Fibroblast of peridontal ligament (primary cell): ENCODE results near the gene CCNK.

Source experiments
- DNase-seq: peaks from one replicate; pipeline ENCODE4 v3.0.0-alpha.2; 2010; ENCODE audit errors: extremely low read depth

CCNK gene

DNA sequence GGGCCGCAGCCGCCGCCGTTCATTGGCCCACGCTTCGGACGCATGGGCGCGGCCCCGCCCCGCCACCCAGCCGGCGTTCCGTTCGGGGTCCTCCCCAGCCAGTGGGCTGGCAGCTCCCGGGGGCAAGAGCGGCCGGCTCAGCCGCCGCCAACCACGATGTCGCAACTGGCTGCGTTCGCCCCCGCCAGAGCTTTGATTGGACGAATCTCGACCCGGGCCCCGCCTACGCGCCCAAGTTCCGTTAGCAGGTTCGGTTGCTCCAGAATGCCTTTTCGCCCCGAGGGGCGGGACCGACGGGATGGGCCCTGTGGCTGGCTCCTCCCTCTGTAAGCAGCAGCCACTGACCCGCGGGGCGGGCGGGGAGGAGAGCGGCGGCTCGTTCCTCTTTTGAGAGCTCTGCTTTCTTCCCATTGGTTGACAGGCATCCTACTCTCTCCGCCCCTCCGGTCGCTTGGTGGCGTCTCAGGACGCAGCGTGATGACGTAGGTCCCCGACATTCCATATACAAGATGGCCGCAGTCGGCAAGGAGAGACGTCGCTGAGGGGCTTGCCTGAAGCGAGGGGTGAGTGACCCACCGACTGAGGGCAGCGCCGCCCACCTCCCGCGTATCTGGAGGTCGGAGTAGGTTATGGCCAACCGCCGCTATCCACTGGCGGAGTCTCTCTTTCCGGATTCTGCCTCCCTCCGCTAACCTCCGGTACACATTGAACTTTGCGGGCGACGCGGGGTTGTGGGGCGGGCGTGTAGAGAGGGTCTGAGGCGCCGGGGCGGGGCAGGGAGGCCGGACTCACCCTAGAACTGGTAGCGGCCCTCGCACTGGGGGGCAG, at the start of gene CCNK:
CCNK (plus strand) TSS at position 493 of the 828 bp plus-strand sequence. CDS start 11,269 bp downstream, outside the sequence.
- peak; percentile 99 for DNase-seq

DNA sequence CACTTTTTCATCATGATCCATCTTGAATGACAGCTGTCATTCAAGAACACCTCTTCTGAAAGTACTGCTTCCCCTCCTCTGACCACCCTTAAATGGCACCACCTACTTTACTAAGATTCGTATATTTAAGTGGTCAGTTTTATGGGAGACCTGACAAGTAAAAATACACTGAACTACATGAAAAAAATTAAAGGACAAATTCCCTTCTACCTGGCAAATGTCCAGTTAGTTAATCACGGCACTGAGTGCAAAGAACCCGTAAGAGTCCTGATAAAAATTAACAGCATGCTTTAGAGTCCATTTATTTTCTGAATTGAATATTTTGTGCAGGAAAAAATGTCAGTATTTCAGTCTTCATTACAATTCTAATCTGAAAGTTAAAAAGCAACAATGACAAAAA, 49.2 kb upstream of the CCNK start:
- DNase-seq = no peak

DNA sequence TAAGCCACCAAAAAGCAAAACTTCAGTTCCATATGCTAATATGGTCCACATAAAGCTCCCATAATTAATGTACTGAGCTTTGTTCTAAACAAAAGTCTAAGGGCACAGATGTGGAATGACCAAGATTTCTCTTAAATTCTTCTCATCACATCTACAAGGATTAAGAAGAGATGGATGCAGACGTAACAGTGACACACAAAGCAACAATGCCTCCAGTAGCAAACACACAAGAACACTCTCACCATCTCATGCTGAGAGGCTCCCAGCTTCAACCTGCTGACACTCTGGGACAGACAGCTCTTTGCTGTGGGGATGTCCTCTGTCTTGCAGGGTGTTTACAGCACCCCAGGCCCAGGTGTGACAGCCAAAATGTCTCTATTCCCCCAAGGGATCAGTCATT, 48.7 kb upstream of the CCNK start:
- no peak for DNase-seq

DNA sequence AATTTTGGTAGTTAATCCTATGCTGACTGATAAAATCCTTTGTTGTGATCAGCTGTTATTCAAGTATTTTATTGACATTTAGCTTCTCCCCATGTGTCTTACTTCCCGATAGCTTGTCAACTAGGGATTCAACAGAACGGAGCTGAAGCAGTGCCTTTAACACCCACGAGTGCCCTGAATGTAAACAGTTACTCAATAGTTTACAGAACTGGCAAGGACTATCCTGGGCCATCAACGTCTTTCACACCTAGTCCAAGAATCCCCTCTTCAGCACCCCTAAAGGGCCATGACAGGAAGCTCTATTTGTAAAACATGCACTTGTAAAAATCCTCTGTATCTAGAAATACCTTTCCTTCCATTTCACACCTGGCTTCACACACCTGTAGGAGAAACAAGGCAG, 45.9 kb upstream of the CCNK start:
- no peak for DNase-seq

DNA sequence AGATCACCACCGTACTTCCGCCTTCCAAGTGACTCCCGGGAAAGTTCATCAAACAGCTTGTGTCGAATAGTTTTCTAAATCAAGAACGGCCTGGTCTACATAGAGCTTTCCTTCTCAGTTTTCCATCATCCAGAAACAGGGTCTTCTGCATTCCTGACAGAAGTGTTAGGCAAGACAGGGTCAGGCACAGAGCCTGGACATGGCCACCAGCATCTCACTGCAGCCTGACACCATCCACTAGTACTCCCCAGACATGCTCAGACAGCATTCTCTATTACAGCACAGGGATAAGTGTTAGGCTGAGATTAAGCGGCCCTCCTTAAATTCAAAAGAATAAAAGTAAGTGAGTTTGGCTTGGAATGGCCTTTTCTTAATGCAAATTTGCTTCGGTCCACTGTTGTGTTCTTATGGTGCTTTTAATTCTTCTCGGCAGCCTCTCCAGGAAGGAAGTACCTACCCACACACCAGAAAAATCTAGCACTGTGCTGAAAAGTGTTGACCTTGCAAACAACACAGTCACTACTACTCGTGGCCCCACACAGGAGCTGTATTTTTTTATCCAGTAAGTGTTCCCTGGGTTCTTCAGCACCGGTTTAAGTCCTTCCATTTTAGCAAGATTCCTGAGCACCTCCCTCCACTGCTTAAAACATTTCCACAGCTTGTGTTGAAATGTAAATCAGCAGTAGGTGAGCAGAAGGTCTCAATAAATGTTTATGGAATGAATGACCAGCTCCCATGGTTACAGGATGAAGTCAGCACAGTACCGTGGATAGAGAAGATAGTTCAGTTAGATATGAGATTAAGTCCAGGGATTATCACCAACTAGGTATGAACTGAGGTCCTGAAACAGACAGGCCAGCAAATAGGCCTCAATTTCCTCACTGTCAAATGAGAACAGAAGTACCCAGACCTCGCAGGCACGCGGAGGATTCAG, 44.7 kb upstream of the CCNK start:
- DNase-seq = no peak

DNA sequence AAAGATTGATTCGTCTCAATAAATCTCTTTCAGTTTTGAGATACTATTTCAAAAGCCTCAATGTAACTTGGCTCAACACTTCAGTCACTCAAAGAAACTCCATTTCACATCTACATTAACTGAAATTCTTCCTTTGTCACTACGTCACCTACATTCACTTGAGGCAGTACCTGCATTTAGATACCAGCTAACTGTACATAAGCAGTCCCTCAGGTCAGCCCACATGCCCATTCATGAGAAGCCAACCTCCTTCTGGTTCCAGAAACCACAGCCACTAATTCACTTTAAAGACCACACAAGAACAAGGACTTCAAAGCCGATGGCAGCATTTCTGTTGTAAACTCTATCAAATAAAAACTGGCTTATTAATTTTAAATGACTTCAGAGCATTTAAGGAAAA, 43.5 kb upstream of the CCNK start:
- DNase-seq = no peak

DNA sequence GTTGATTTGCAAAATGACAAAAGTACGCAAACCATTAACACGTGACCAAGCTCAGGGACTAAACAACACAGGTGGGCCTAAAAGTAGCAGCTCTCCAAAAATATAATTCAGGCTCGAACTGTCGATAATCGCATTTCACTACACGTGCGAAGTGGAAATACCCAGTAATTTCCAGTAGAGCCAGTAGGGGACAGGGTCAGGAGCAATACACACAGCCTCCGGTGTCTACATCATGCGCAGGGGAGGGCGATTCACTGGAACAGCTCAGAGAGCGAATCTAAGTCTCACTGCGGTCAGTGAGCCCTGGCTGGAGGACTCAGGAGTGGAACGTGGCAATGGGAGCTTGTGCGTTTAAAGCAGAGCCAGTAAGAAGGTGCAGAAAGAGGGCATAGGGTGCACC, 40.9 kb upstream of the CCNK start:
- no peak for DNase-seq

DNA sequence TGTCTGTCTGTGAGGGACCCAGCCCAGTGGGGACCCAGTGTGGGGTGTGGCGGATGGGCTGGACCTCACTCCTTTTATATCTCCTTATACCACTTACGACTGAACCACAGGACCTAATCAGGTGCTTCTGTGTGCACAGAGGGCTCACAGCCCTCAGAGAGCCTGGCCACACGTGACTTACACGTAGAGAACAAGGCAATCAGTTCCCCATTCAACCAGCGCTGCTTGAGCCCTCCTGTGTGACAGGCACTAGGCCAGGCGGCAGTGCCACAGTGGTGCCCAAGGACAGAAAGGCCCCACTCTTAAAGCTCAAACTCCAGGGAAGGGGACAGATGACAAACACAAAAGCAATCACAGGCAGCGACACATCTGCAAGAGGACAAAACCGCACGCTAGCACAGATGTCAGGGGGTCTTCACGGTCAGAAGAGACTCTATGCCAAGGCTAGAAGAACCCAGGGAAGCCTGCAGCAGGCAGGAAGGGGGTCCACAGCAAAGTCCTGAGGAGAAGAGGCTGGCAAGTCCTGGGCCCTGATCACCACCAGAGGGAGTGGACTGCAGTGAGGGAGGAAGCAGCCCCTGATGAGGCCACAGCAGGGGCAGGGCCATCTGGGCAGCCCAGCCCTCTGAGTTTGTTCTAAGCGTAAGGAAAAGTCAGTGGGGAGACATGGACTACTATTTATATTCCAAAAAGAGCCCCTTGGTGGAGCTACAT, 39.9 kb upstream of the CCNK start:
- DNase-seq = no peak

DNA sequence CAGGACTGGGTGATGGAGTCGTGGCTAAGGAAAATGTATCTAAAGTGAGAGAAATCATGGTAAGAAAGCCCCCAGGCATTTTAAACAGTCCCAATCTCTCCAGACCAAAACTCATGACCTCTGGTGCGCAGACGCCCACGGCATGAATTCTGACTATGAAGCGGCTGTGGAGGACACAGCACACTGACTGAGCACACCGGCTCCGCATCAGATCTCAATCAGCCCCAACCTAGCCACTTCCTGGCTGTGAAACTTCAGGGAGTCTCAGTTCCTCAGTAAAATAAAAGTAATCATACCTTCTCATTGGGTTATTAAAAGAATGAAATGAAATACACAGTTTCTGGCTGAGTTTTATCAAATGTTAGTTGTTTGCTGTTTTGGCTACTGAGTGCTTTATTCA, 39.3 kb upstream of the CCNK start:
- no peak for DNase-seq

DNA sequence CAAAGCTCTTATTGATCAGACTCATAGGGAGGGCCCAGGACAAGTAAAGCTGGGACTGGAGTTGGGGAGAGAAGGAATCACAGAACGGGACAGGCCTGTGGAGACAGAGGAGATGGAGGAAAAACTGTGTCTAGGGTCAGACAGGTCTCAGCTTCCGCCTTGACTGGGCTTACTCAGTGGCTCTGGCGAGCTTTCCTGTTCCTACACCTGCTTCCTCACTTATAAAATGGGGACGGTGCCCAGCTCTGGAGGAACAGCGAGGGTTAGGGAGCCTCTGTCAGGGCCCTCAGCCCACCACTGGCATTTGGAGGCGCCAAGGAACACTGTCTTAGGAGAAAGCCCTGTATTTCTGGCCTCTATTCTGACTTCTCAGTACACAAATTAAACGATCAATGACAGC, 35.3 kb upstream of the CCNK start:
- no peak for DNase-seq

DNA sequence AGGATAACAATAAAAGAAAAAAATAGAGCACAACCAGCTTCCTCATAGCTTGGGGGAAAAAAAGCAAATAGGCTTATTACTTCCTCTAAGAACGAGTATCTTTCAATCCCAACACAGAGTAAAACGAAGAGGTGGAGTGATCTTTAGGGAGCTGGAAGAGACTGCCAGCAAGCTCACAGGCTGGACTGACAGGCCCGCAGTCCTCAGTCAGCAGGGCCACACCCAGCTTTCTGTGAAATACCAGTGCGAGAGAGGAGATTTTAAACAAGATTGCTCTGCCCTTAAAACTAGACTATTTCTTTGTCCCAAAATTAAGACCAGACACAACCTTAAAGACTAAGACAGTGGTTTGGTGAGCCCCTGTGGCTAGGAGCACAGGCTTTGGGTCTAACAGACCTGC, 33.5 kb upstream of the CCNK start:
- DNase-seq = no peak

DNA sequence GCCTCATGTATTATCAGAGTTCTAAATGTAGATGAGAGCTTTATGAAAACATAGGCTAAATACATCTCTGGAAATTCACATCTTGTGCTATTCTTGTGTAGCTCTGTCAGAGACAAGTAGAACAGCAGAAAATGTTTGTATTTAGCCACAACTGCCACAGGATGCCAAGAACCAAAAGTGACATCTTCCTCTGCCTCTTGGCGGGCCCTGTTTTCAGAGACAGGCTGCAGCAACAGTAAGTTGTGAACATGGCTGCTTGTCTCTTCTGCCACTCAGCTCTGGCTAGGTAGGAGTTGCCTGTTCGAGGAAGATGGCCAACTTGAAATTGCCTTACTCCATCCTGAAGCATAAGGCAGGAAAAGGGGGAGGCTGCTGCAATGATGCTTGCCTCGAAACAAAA, 30.9 kb upstream of the CCNK start:
- DNase-seq = no peak

DNA sequence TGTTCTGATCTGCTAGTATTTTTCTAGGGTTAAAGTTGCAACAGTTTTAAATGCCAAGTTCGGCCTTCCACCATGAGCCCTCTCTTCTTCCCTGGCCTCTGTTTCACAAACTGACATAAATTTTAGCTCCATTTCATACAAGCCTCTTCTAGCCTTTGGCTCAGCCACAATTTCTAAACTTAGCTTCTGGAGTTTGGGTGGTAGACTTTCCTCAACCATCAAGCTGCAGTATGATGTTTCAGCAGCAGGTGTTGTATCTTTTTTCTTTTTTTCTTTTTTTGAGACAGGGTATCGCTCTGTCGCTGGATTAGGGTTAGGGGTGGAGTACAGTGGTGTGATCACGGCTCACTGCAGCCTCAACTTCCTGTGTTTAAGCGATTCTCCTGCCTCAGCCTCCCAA, 30.0 kb upstream of the CCNK start:
- no peak for DNase-seq

DNA sequence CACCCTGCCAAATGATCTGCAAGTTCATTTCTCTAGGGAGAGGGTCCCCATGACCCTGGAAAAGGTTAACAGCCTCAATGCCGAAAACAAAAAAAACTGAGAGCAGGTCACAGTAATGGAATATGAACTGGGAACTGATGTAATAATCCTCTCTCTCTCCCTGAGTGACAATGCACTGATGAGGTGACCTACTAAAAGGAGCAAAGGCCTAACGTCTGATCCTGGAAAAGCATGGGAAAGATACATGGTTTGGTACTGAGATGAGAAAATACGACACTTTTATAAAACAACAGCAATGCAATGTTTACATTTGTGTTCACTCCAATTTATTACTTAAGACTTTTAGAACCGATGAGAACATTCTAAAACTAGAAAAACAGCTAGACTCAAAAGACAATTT, 28.2 kb upstream of the CCNK start:
- no peak for DNase-seq

DNA sequence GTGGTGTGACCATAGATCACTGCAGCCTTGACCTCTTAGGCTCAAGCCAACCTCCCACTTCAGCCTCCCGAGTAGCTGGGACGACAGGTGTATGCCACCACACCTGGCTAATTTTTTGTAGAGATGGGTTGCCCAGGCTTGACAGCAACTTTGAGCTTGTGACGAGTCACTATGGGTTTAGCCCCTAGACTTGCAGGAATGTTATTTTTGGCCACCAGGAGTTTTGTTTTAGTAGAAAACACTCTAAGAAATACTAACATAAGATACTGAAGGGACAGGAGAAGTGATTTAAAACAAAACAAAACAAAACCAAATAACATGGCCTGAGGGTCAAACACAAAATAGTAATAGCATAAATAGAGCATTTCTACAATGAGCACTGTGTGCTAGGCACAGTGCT, 27.0 kb upstream of the CCNK start:
- no peak for DNase-seq

DNA sequence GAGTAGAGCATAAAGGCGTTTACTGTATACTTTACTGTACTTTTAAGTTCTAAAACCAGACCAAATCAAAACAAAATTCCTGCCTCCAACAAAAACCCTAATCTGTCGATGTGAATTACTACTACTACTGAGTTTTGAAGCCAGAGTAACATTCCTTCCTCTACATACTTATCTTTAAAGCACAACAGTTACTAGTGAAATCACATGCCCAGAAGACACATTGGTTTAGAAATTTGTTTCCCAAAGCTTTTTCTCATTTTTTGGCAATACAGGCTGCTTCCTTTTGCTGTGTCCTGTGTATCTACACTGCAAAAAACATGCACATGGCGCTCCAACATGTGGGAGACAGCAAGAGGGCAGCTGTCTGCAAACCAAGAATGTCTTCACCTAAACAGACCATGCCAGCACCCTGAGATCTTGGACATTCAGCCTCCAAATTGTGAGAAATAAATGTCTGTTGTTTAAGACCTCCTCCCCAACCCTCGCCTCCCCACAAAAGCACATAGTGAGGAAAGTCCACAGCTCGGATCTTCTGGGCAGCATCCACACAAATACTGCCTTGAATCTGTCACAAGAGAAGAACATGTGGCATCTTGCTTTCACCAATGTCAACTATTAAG, 21.6 kb upstream of the CCNK start:
- peak; percentile 7 for DNase-seq

DNA sequence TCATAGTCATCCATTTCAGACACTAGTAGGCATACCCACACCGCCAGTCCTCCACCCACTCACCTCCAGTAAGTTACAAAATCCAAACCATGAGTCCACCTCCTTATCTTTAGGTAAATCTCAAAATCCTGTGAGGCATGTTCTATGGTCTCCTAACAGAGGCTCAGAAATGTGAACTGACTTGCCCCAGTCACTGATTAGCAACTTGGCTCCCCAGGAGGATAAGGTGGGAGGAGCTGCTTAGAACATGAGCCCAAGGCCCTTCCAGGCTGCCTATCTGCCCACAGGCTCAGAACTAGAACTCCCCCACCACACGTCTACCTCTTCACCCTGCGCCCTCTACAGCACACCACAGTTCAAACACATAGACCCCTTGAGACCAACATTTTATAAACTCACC, 20.4 kb upstream of the CCNK start:
- no peak for DNase-seq

DNA sequence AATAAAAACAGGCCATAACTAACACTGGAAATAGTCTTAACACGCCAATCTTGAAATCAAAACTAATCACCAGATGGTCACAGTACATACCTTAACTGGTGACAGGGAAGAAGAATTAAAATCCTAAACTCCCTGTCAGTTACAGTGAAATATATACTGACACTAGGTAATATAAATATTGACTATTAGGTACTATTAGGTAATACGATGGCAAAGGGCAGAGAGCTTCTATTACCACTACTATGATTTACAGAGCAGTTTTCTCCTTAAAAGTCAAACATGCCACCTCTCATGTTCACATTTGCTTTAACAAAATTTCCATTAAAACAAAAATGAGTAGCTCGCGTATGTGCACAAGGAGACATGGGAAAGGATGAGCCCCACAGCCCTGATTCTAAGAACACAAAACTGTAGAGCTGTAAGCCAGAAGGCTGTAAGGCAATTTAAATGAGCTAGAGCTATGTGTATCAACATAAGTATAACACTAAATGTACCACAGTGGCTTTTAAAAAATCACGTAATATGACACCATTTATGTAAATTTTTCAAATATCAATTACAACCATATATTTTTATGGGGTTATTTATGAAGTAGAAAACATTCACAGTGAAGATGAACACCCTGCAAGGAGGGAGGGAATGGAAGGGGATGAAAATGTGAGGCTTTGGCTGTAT, 19.7 kb upstream of the CCNK start:
- DNase-seq = no peak

DNA sequence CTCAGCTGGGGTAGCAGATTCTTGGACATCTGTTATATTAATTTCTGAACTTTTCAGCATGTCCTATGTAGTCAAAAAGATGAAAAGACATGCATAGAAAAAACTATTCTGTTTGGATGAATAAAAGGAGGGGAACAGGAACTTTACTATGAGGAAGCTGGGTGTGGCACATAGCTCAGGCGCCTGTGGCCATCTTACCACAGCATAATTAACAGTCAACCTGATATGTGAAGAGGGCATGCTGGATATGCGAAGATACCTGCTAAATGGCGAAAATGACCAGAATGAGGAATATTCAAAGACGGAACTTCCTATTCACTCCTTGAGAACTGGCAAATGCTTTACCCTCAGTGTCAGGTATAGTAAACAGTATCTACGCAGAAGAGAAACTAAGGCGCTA, 19.0 kb upstream of the CCNK start:
- no peak for DNase-seq

DNA sequence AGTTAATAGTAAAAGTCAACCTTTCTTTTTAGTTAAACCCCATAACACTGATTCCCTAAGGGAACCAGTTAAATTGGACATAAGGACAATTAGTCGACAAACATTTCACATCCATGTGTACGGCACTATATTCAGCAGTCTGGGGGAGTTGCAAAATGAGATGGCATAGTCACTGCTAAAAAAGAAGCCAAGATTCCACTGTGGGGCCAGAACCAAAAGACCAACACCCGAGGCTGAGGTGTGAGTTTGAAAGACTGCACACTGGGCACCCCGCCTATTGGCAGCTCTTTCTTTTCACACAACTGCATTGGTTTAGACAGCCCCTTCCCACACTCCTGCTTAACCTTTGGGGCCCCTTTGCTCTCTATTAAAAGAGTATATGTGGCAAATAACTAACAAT, 17.2 kb upstream of the CCNK start:
- no peak for DNase-seq

DNA sequence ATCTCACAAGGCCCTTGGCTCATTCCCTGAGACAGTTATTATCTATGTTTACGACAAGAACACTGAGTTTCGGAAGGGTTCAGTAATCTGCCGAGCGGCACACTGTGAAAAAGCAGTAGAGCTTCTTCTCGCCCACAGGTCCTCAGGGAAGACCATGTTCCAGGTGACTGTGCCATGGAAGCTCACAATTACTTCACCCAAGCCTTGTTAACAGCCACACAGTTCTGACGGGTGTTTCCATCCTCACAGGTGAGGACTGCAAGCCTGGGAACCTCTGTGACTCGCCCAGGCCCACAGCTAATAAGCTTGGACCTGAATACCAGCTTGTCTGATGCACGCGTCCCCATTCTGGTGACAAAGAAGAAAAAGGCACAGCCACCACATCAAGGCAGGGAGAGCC, 15.9 kb upstream of the CCNK start:
- DNase-seq = no peak
